A549 (cell line): ENCODE results near the gene ABHD5. TPM values are rescaled to one million over a fixed set of nuclear protein-coding genes. Genes with fewer than 3 reads are reported as not detected.

Experiments
- ATAC-seq, 2 experiments: fragments of 200-7000 bp in 1 of 2; fragments of >200 bp in 1 of 2; cut with Nextera tagmentation in 1 of 2; cut with Tn5 transposase in 1 of 2; 3 replicates each; pipeline versions ENCODE4 v1.8.0 to v1.9.1; 2018 to 2020; ENCODE audit warnings: mild to moderate bottlenecking in 1 of 2, moderate library complexity in 1 of 2
- CTCF ChIA-PET: fragments of 300-600 bp; sonication (Branson Sonifier 250); formaldehyde crosslinking; extraction: SDS; loops from one replicate; lab custom pipeline; 2021; ENCODE audit warnings: antibody characterized with exemption, inconsistent platforms; lab: Yijun Ruan, JAX
- POLR2A ChIA-PET: fragments of 350-600 bp; formaldehyde crosslinking; extraction: SDS; loops from one replicate; lab custom pipeline; 2021; ENCODE audit warnings: antibody characterized with exemption, inconsistent platforms; lab: Yijun Ruan, JAX
- DNase-seq, 2 experiments: peaks; one replicate each; pipeline versions ENCODE4 v3.0.0 to v3.0.0-alpha.2; 2011 to 2016; ENCODE audit warnings: low read depth in 1 of 2, low spot score in 1 of 2
- FAIRE-seq: peaks from 2 replicates; lab custom pipeline; 2011; peaks lifted over from hg19 to GRCh38; lab: Jason Lieb, UNC
- H3K27ac ChIP-seq, 2 experiments: fragments of >200 bp; sonication (Bioruptor Twin); formaldehyde crosslinking; 3 replicates each; pipeline ENCODE4 v1.5.1; 2016 to 2017
- H3K4me1 ChIP-seq: fragments of >200 bp; sonication (Bioruptor Twin); formaldehyde crosslinking; 3 replicates; pipeline ENCODE4 v1.6.1; 2016
- H3K4me2 ChIP-seq: fragments of >200 bp; sonication (Bioruptor Twin); formaldehyde crosslinking; 3 replicates; pipeline ENCODE4 v1.6.1; 2016
- H3K4me3 ChIP-seq: fragments of >200 bp; sonication (Bioruptor Twin); formaldehyde crosslinking; 3 replicates; pipeline ENCODE4 v1.5.1; 2016
- H3K9me3 ChIP-seq: fragments of >200 bp; sonication (Bioruptor Twin); formaldehyde crosslinking; 3 replicates; pipeline ENCODE4 v1.6.1; 2016
- BHLHE40 ChIP-seq: IDR thresholded peaks from 2 replicates; pipeline ENCODE4 v1.6.1; 2012; ENCODE audit warnings: low read depth, low read length, inconsistent platforms
- CEBPB ChIP-seq, 2 experiments: fragments of >200 bp in 1 of 2; sonication (Bioruptor Twin) in 1 of 2; formaldehyde crosslinking in 1 of 2; IDR thresholded peaks; 2 replicates each; pipeline ENCODE4 v1.6.1; 2012 to 2016
- CHD4 ChIP-seq: fragments of 200-600 bp; sonication (generic); IDR thresholded peaks from 2 replicates; pipeline ENCODE4 v1.6.1; 2016; ENCODE audit warnings: antibody characterized with exemption, mild to moderate bottlenecking, borderline replicate concordance
- EHF ChIP-seq: fragments of 250-450 bp; sonication (Bioruptor Pico); IDR thresholded peaks from 2 replicates; pipeline ENCODE4 v1.5.0; 2020; ENCODE audit warnings: mild to moderate bottlenecking
- EP300 ChIP-seq, 2 experiments: fragments of >200 bp; sonication (Bioruptor Twin); formaldehyde crosslinking; IDR thresholded peaks; 2 replicates in 1 of 2; 3 replicates in 1 of 2; pipeline ENCODE4 v1.6.1; 2016 to 2017
- ESRRA ChIP-seq: fragments of 150-350 bp; IDR thresholded peaks from 2 replicates; pipeline ENCODE4 v1.6.1; 2014; ENCODE audit warnings: mild to moderate bottlenecking, low read length, borderline replicate concordance
- FOSB ChIP-seq: fragments of 250-450 bp; sonication (Bioruptor Pico); IDR thresholded peaks from 2 replicates; pipeline ENCODE4 v1.5.0; 2020; ENCODE audit warnings: mild to moderate bottlenecking, moderate library complexity
- FOSL2 ChIP-seq, 2 experiments: fragments of 450-650 bp in 1 of 2; fragments of >200 bp in 1 of 2; sonication (Bioruptor Twin) in 1 of 2; formaldehyde crosslinking; IDR thresholded peaks; 2 replicates each; pipeline versions ENCODE4 v1.5.0 to v1.6.1; 2016 to 2020; ENCODE audit warnings: mild to moderate bottlenecking in 1 of 2, moderate library complexity in 1 of 2
- FOXS1 ChIP-seq: fragments of 250-450 bp; sonication (Bioruptor Pico); IDR thresholded peaks from 2 replicates; pipeline ENCODE4 v1.5.0; 2020; ENCODE audit warnings: mild to moderate bottlenecking, moderate library complexity
- GATA3 ChIP-seq: IDR thresholded peaks from 2 replicates; pipeline ENCODE4 v1.6.1; 2012; ENCODE audit warnings: borderline replicate concordance
- HDAC2 ChIP-seq: fragments of 200-600 bp; sonication (generic); IDR thresholded peaks from 2 replicates; pipeline ENCODE4 v1.6.1; 2016
- HEYL ChIP-seq: fragments of 250-450 bp; sonication (Bioruptor Pico); IDR thresholded peaks from 2 replicates; pipeline ENCODE4 v1.8.0; 2021; ENCODE audit warnings: mild to moderate bottlenecking, moderate library complexity
- HOXB13 ChIP-seq: fragments of 250-450 bp; sonication (Bioruptor Pico); IDR thresholded peaks from 2 replicates; pipeline ENCODE4 v1.5.0; 2020; ENCODE audit warnings: low read depth, mild to moderate bottlenecking, moderate library complexity
- HOXB5 ChIP-seq: fragments of 250-450 bp; sonication (Bioruptor Pico); IDR thresholded peaks from 2 replicates; pipeline ENCODE4 v1.5.0; 2020; ENCODE audit warnings: mild to moderate bottlenecking, moderate library complexity
- KDM5A ChIP-seq: fragments of 200-600 bp; sonication (generic); IDR thresholded peaks from 2 replicates; pipeline ENCODE4 v1.6.1; 2016; ENCODE audit warnings: antibody characterized with exemption, mild to moderate bottlenecking
- MAFK ChIP-seq: fragments of 450-650 bp; IDR thresholded peaks from 2 replicates; pipeline ENCODE4 v1.6.1; 2014; ENCODE audit not compliant: partially characterized antibody
- MYC ChIP-seq: IDR thresholded peaks from 2 replicates; pipeline ENCODE4 v1.6.1; 2012; ENCODE audit warnings: mild to moderate bottlenecking, inconsistent platforms, low read length, improper control_type of control experiment, borderline replicate concordance
- NPAS2 ChIP-seq: fragments of 250-450 bp; sonication (Bioruptor Pico); IDR thresholded peaks from 2 replicates; pipeline ENCODE4 v1.8.0; 2022; ENCODE audit warnings: mild to moderate bottlenecking, moderate library complexity, borderline replicate concordance
- RARB ChIP-seq: fragments of 250-450 bp; sonication (Bioruptor Pico); IDR thresholded peaks from 2 replicates; pipeline ENCODE4 v1.8.0; 2021; ENCODE audit warnings: mild to moderate bottlenecking, moderate library complexity
- RCOR1 ChIP-seq: fragments of 150-350 bp; IDR thresholded peaks from 2 replicates; pipeline ENCODE4 v1.6.1; 2014; ENCODE audit warnings: antibody characterized with exemption, low read length, low read depth
- SREBF2 ChIP-seq: fragments of 450-650 bp; IDR thresholded peaks from 2 replicates; pipeline ENCODE4 v1.6.1; 2014; ENCODE audit warnings: mild to moderate bottlenecking, moderate library complexity
- TP53 ChIP-seq: fragments of 250-450 bp; sonication (Bioruptor Pico); IDR thresholded peaks from 2 replicates; pipeline ENCODE4 v1.5.0; 2021; ENCODE audit warnings: mild to moderate bottlenecking, moderate library complexity
- WGBS: methylation state at CpG from one replicate; pipeline ENCODE4 v1.1.6; 2017; ENCODE audit errors: missing lambda C conversion rate; 5-methylcytosine and 5-hydroxymethylcytosine counted together
- polyA plus RNA-seq, 4 experiments: library from polyadenylated mRNA; depleted of rRNA in 3 of 4; stranded (reverse); fragments of >200 nt; fragmentation: RNase III in 1 of 4; extraction: RNeasy Plus Mini Kit Qiagen cat#74134 plus additional on column Dnase treatment in 1 of 4; gene quantifications; 2 replicates in 3 of 4; 3 replicates in 1 of 4; pipeline ENCODE4 v1.2.3, GENCODE V29; 2011 to 2017
- TF ChIP-seq, protein P1 (sequence below): IDR thresholded peaks from 2 replicates; pipeline ENCODE4 v1.6.1; 2012
- TF ChIP-seq, protein P2 (sequence below): IDR thresholded peaks from 2 replicates; pipeline ENCODE4 v1.6.1; 2012; ENCODE audit warnings: low read depth, borderline replicate concordance
- TF ChIP-seq, protein P3 (sequence below): fragments of 450-650 bp; IDR thresholded peaks from 2 replicates; pipeline ENCODE4 v1.6.1; 2014; ENCODE audit warnings: antibody characterized with exemption
- TF ChIP-seq, protein P4 (sequence below): fragments of 250-450 bp; sonication (Bioruptor Pico); IDR thresholded peaks from 2 replicates; pipeline ENCODE4 v1.5.0; 2020; ENCODE audit warnings: low read depth, mild to moderate bottlenecking, moderate library complexity
- TF ChIP-seq, protein P5 (sequence below): fragments of >200 bp; sonication (Bioruptor Twin); formaldehyde crosslinking; IDR thresholded peaks from 2 replicates; pipeline ENCODE4 v1.6.1; 2016

The ABHD5 gene
- polyA plus RNA-seq, 2 of the 4 experiments (the other 2 are of a cell fraction), result 16.6 to 17.8 TPM

DNA sequence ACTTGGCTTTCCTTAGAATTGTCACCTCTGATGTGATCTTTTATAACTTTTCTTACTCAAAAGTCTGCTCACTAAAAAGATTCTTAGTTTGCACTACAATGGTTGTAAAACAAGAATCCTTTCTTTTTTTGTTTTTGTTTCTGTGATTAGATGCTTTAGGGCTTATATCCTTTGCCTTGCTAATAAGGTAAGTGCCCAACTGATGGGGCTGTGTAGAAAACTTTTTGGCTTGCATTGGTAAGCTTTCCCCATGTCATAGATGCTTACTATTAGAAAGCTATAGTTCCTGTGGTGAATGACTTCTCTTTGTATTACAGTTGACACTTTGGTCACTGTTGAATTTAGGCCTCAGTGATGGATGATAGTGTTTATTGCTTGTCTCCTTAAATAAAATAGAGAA is 5.1 kb downstream of the ABHD5 start:
- H3K27ac ChIP-seq, result no peak overlapping the region
- FAIRE-seq (no peak), ATAC-seq (no peak), DNase-seq (no peak)
- H3K4me3 ChIP-seq, result no peak overlapping the region
- TF ChIP-seq CEBPB (IDR thresholded peaks at IDR 0.05) (no peak), FOSB (CRISPR knock-in tag) (no peak), GATA3 (no peak), RARB (CRISPR knock-in tag) (no peak), FOSL2 (IDR thresholded peaks at IDR 0.05) (no peak), FOSL2 (CRISPR knock-in tag; IDR thresholded peaks at IDR 0.05) (no peak), ESRRA (no peak), RCOR1 (no peak), SREBF2 (no peak), BHLHE40 (no peak), EP300 (IDR thresholded peaks at IDR 0.05) (no peak), MAFK (no peak), CHD4 (no peak), NPAS2 (CRISPR knock-in tag) (no peak), HDAC2 (no peak)
- TF ChIP-seq, protein P1, sequence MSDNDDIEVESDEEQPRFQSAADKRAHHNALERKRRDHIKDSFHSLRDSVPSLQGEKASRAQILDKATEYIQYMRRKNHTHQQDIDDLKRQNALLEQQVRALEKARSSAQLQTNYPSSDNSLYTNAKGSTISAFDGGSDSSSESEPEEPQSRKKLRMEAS, result no peak
- TF ChIP-seq, protein P2, sequence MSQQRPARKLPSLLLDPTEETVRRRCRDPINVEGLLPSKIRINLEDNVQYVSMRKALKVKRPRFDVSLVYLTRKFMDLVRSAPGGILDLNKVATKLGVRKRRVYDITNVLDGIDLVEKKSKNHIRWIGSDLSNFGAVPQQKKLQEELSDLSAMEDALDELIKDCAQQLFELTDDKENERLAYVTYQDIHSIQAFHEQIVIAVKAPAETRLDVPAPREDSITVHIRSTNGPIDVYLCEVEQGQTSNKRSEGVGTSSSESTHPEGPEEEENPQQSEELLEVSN, result no peak
- TF ChIP-seq, protein P3, sequence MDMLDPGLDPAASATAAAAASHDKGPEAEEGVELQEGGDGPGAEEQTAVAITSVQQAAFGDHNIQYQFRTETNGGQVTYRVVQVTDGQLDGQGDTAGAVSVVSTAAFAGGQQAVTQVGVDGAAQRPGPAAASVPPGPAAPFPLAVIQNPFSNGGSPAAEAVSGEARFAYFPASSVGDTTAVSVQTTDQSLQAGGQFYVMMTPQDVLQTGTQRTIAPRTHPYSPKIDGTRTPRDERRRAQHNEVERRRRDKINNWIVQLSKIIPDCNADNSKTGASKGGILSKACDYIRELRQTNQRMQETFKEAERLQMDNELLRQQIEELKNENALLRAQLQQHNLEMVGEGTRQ, result no peak
- TF ChIP-seq, protein P4, sequence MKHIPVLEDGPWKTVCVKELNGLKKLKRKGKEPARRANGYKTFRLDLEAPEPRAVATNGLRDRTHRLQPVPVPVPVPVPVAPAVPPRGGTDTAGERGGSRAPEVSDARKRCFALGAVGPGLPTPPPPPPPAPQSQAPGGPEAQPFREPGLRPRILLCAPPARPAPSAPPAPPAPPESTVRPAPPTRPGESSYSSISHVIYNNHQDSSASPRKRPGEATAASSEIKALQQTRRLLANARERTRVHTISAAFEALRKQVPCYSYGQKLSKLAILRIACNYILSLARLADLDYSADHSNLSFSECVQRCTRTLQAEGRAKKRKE (CRISPR knock-in tag), result no peak
- ChIA-PET CTCF (interaction anchor here (0.5 kb wide), 1 partner anchor 54 kb away, joined by 3 read pairs; no protein-coding TSS in a partner anchor), POLR2A (no interaction called here)
- no peaks in the 10 kb centered on the region for H3K9me3 ChIP-seq
- peak overlapping the region; percentile 47 for H3K4me2 ChIP-seq
- peaks cover 47% of the 10 kb centered on the region for H3K4me1 ChIP-seq

DNA sequence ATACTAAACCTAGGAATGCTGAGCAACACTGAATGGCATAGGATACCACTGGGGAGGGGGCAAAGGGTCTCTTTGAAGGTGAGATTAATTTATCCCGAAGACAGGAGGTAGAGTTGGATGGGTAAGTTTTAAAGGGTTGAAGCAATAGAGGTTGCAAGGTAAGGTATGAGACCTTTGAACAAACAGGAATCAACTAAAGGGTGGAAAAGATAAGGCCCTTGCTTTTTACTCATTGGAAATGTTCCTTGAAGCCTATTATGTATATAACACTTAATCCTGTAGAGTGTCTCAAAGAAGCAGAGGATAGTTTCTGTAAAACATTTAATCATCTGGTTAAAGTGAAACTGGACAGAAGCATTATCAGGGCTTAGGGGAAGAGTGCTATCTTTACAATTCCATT is 5.7 kb downstream of the ABHD5 start:
- no peak for DNase-seq
- WGBS, result 76% methylated on average over 1 of the region's 1 CpG

DNA sequence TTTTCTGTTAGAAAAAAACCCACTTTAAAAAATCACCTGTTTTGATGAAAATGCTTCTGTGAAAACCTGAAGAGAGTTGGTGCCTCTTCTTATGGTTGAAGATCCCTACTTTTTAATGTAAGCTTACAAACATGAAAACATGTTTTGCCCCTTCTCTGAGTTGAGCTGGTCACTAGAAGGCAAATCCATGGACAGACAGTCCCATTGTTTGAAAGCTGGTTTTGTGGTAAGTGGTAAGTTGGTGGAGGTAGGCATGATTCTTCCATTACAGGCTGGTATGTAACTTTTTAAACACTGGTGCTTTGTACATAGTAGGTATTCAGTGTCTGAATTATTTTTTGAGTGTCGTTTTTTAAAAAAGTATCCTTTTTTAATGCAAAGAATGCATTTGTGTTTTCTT is 6.1 kb downstream of the ABHD5 start:
- Histone ChIP-seq H3K9me3 (no peaks in the 10 kb centered on the region), H3K4me1 (peaks cover 44% of the 10 kb centered on the region), H3K27ac (no peak overlapping the region), H3K4me2 (no peak overlapping the region), H3K4me3 (no peak overlapping the region)
- CTCF ChIA-PET, result no interaction called here
- ATAC-seq (no peak), DNase-seq (no peak), FAIRE-seq (no peak)
- TF ChIP-seq, protein P1, result no peak
- TF ChIP-seq HEYL (CRISPR knock-in tag) (no peak), CHD4 (no peak), MYC (no peak), EHF (CRISPR knock-in tag) (no peak), FOXS1 (CRISPR knock-in tag) (no peak), HOXB5 (CRISPR knock-in tag) (no peak), KDM5A (no peak), NPAS2 (CRISPR knock-in tag) (no peak), HOXB13 (no peak)
- TF ChIP-seq, protein P4 (CRISPR knock-in tag), result no peak
- 90% methylated on average over 1 of the region's 1 CpG for WGBS
- POLR2A ChIA-PET, result interaction anchor here (0.6 kb wide), 1 partner anchor 176 kb away, joined by 5 read pairs; no protein-coding TSS in a partner anchor

More for the DNA sequence above, 5.7 kb downstream of the ABHD5 start:
- Histone ChIP-seq H3K9me3 (no peaks in the 10 kb centered on the region), H3K4me2 (no peak overlapping the region; the same call in 2 of the 3 replicates), H3K27ac (no peak overlapping the region), H3K4me3 (no peak overlapping the region), H3K4me1 (peaks cover 47% of the 10 kb centered on the region)
- POLR2A ChIA-PET, result interaction anchor here (0.6 kb wide), 1 partner anchor 177 kb away, joined by 5 read pairs; no protein-coding TSS in a partner anchor
- CTCF ChIA-PET, result no interaction called here
- no peak for ATAC-seq
- TF ChIP-seq GATA3, result no peak
- TF ChIP-seq FOSL2 (IDR thresholded peaks at IDR 0.05), result no peak
- TF ChIP-seq FOSL2 (CRISPR knock-in tag; IDR thresholded peaks at IDR 0.05), result no peak
- no peak for TF ChIP-seq TP53 (CRISPR knock-in tag)
- TF ChIP-seq, protein P5, sequence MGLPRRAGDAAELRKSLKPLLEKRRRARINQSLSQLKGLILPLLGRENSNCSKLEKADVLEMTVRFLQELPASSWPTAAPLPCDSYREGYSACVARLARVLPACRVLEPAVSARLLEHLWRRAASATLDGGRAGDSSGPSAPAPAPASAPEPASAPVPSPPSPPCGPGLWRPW, result no peak
- FAIRE-seq, result no peak
